ENCODE results near the gene RCBTB2. TPM values are rescaled to one million over a fixed set of nuclear protein-coding genes. Genes with fewer than 3 reads are reported as not detected.

The RCBTB2 gene
- total RNA-seq, 1 donor, result 10.5 TPM

DNA sequence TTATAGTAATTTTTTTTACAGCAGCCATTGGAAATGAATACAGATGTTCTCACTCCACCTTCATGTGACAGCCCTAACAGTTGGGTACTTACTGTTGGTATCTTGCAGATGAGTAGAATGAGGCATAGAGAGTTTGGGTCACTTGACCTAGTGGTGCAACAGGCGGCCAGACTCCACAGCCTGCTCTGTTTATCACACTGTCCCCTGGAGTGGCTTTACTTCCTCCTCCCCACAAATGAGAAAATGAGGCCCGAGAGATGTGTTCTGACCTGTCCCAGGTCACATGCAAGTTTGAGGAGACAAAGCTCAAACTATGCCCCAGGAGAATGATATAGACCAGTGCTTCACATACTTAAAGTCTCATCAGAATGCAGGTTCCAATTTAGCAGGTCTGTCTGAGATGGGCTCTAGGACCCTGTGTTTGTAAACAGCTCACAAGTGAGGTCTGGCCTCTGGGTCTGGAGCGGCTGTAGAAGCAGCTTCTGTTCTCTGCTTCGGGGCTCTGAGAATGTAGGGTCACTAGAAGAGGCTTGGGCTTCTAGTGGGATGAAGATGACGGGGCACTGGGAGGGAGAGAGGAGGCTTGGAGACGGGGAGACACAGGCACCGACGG lies 37.4 kb upstream of the RCBTB2 start:
- H3K9me3 ChIP-seq (ENCODE audit: low read depth, low read length), result no peaks in the 10 kb centered on the region
- no peak for DNase-seq (ENCODE audit: insufficient read length, low spot score, missing footprints)
- H2AFZ ChIP-seq (ENCODE audit: low read length), result peak overlapping the region; percentile 50
- TF ChIP-seq, protein P1, sequence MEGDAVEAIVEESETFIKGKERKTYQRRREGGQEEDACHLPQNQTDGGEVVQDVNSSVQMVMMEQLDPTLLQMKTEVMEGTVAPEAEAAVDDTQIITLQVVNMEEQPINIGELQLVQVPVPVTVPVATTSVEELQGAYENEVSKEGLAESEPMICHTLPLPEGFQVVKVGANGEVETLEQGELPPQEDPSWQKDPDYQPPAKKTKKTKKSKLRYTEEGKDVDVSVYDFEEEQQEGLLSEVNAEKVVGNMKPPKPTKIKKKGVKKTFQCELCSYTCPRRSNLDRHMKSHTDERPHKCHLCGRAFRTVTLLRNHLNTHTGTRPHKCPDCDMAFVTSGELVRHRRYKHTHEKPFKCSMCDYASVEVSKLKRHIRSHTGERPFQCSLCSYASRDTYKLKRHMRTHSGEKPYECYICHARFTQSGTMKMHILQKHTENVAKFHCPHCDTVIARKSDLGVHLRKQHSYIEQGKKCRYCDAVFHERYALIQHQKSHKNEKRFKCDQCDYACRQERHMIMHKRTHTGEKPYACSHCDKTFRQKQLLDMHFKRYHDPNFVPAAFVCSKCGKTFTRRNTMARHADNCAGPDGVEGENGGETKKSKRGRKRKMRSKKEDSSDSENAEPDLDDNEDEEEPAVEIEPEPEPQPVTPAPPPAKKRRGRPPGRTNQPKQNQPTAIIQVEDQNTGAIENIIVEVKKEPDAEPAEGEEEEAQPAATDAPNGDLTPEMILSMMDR (IDR thresholded peaks at IDR 0.05; ENCODE audit: extremely low read depth, low read depth, low read length), result no peak
- H4K20me1 ChIP-seq (ENCODE audit: insufficient read depth, low read length), result no peaks in the 10 kb centered on the region
- H3K4me2 ChIP-seq (ENCODE audit: insufficient read depth, low read length), result no peak overlapping the region
- H3K4me1 ChIP-seq (ENCODE audit: insufficient read depth, low read length), result peaks cover 25% of the 10 kb centered on the region
- no peaks in the 10 kb centered on the region for H3K36me3 ChIP-seq (ENCODE audit: insufficient read depth, low read length)
- H3K27ac ChIP-seq (ENCODE audit: low read depth, low read length), result no peak overlapping the region
- no peaks in the 10 kb centered on the region for H3K27me3 ChIP-seq (ENCODE audit: insufficient read depth, low read length)
- no peaks in the 10 kb centered on the region for H3K79me2 ChIP-seq (ENCODE audit: insufficient read depth, low read length)
- H3K4me3 ChIP-seq (ENCODE audit: insufficient read depth, low read length), result no peak overlapping the region

DNA sequence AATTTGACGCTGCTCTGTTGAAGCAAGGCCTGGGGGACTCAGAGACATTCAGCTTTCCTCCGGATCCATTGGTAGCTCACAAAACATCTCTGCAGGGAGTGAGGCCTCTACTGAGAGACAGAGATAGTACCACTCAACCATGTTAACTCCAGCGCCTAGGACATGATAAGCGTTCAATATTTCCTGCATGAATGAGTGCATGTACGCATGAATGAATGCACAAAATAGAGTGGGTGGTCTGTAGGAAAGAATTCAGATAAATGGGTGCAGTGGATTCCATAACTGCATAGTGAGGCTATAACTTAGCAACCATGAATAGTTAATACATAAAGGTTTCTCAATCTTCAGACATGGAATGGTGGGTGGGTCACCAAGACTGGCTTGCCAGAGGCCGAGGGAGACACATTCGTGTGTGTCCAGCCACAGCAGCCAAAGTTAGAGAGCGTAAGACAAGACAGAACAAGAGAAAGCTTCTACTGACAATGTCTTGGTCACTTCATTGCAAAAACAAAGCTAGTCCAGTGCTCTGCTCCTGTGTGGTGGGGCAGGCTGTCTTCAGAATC lies 36.3 kb upstream of the RCBTB2 start:
- Histone ChIP-seq H3K4me2 (ENCODE audit: insufficient read depth, low read length) (no peak overlapping the region), H3K9me3 (ENCODE audit: low read depth, low read length) (no peaks in the 10 kb centered on the region), H3K4me1 (ENCODE audit: insufficient read depth, low read length) (peaks cover 25% of the 10 kb centered on the region), H4K20me1 (ENCODE audit: insufficient read depth, low read length) (no peaks in the 10 kb centered on the region), H3K79me2 (ENCODE audit: insufficient read depth, low read length) (no peaks in the 10 kb centered on the region), H3K36me3 (ENCODE audit: insufficient read depth, low read length) (no peaks in the 10 kb centered on the region), H2AFZ (ENCODE audit: low read length) (no peak overlapping the region), H3K27me3 (ENCODE audit: insufficient read depth, low read length) (no peaks in the 10 kb centered on the region), H3K4me3 (ENCODE audit: insufficient read depth, low read length) (no peak overlapping the region), H3K27ac (ENCODE audit: low read depth, low read length) (no peak overlapping the region)
- TF ChIP-seq, protein P1 (IDR thresholded peaks at IDR 0.05; ENCODE audit: extremely low read depth, low read depth, low read length), result no peak
- no peak for DNase-seq (ENCODE audit: insufficient read length, low spot score, missing footprints)

DNA sequence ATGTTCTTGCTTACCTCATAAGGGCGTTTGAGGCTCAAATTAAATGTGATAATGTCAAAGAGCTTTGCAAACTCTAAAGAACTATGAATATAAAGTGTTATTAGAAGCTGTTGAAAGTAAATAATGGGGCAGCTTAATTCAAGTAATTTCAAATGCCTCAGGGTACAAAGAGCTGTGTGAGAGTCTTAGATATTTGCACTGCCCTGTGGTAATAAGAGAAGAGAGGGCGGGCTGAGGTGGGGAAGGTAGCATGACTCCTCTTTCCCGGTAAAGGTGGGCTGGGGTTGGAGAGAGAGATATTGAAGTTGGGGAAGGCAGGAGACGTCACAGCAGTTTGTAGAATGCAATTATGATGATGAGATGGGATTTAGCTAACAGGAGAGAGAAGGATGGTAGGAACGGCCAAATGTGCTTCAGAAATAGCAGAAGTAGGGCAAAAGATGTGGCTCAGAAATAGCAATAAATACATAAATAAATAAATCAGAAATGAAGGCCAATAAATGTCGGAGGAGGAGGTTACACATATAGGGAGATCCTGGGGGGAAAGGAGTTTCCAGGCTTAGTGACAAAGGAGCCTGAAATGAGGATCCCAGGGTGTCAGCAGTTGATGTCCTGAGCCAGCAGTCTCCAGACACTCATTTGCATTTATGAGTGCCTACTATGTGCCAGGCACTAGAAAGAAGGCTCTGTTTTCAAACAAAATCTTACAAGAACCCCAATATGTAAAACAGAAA lies 35.7 kb upstream of the RCBTB2 start:
- H3K4me2 ChIP-seq (ENCODE audit: insufficient read depth, low read length), result peak overlapping the region; percentile 68
- H3K27ac ChIP-seq (ENCODE audit: low read depth, low read length), result no peak overlapping the region

More for the DNA sequence above, 35.7 kb upstream of the RCBTB2 start:
- Histone ChIP-seq H3K79me2 (ENCODE audit: insufficient read depth, low read length) (no peaks in the 10 kb centered on the region), H3K4me1 (ENCODE audit: insufficient read depth, low read length) (peaks cover 25% of the 10 kb centered on the region), H2AFZ (ENCODE audit: low read length) (peak overlapping the region; percentile 87), H3K9me3 (ENCODE audit: low read depth, low read length) (no peaks in the 10 kb centered on the region), H3K27me3 (ENCODE audit: insufficient read depth, low read length) (no peaks in the 10 kb centered on the region), H3K4me3 (ENCODE audit: insufficient read depth, low read length) (peak overlapping the region; percentile 45), H4K20me1 (ENCODE audit: insufficient read depth, low read length) (no peaks in the 10 kb centered on the region), H3K36me3 (ENCODE audit: insufficient read depth, low read length) (no peaks in the 10 kb centered on the region)
- no peak for DNase-seq (ENCODE audit: insufficient read length, low spot score, missing footprints)
- TF ChIP-seq, protein P1 (IDR thresholded peaks at IDR 0.05; ENCODE audit: extremely low read depth, low read depth, low read length), result no peak

Data from osteoblast (primary cell).